RPMI7951 (cell line): ENCODE results near the gene DHDH. TPM values are rescaled to one million over a fixed set of nuclear protein-coding genes. Genes with fewer than 3 reads are reported as not detected.

Experiments used
- DNase-seq: peaks from one replicate; pipeline ENCODE4 v3.0.0-alpha.2; 2012; ENCODE audit warnings: low read depth
- total RNA-seq: library from RNA; depleted of rRNA; stranded (reverse); fragments of >200 nt; shearing (Covaris generic); gene quantifications from 2 replicates; pipeline ENCODE4 v1.2.3, GENCODE V29; 2014

DHDH gene
- total RNA-seq, 1 experiment from 2014 or later: not detected

GRCh38 chr19:48966541-48967345, 33.2 kb downstream of the DHDH start:
- no peak for DNase-seq

DNA sequence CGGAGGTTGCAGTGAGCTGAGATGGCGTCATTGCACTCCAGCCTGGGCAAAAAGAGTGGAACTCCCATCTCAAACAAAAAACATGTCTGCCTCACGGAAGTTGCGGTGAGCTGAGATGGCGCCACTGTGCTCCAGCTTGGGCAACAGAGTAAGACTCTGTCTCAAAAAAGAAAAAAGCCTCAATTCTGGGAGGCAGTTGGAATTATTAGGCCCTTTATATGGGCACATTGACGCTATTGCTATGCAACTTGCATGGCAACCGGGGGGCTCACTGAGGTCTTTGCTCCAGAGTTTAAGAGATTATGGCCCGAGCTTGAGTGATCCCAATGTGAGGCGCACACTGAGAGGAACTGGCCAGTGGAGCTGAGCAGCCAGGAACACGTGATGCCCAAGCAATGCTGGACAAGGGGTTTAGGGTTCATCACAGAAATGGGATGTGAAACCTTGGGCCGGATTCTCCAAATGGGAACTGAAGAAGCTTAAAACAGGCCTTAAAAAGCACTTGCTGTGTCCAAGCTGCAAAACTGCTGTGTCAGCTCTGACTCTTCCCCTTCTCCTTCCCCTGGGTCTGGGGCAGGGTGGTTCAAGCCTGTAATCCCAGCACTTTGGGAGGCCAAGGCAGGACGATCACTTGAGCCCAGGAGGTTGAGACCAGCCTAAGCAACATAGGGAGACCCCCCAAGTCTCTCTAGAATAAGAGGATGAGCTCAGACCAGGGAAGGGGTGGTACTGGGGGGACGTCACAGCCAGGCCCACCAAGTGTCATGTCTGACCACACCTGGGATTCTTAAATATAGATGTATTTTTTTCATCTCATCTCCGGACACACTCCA, 34.1 kb downstream of the DHDH start:
- DNase-seq: peak; percentile 56

- DNase-seq: peak; percentile 55
Measured at GRCh38 chr19:48968179-48968661, 34.7 kb downstream of the DHDH start.

DNA sequence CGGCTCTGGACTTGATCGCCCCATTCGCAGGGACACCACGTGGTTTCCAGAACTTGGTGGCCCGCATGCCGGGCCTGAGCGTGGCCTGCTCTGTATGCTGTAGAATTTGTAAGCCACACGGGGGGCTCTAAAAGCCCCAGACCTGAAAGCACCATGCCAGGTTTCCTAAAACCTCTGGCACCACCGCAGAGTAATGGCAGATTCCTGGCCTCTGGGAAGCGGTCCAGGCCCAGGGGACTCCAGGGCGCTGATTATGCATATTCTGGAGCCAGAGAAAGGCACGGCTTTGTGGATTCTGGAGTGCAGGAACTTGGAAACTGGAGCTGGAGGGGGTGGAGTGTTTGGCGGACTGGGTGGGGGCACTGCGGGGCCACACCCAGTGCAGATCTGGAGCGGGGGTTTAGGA, 35.3 kb downstream of the DHDH start:
- DNase-seq: no peak

DNA sequence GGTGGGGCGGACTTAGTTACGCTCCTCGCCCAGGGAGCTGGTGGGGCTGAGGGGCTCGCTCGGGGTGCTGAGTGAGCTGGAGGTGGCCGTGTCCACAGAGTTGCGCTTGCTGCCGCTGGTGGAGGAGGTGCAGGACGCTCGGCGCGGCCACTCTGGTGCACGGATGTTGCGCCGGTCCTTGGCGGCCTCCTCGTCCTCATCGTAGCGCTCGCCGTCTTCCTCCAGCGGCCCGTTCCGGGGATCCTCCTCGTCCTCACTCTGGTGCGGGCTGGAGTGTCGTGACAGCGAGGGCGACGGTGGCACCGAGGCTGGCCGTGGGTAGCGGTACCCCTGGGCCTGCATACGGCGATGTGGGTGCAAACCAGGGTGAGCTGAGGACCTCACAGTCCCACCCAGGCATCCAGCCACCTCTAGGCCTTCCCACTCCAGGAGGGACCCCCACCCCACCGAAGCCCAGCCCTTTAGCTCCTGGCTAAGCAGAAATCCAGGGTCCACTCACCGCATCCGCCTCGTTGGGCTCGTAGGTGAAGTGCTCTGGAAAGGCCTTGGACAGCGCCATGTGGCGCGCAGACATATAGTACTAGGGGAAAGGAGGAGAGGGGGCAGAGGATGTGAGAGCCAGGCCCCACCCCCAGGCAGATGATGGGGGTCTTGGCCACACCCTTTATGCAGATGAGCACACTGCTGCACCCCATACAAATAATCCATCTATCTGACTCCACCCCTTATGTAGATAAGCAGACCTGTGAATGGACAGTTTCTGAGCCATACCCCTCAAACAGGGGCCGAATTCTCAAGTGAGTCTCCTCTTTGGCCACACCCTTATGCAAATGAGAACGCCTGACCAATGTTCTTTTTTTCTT, 36.0 kb downstream of the DHDH start:
- DNase-seq: no peak

DNA sequence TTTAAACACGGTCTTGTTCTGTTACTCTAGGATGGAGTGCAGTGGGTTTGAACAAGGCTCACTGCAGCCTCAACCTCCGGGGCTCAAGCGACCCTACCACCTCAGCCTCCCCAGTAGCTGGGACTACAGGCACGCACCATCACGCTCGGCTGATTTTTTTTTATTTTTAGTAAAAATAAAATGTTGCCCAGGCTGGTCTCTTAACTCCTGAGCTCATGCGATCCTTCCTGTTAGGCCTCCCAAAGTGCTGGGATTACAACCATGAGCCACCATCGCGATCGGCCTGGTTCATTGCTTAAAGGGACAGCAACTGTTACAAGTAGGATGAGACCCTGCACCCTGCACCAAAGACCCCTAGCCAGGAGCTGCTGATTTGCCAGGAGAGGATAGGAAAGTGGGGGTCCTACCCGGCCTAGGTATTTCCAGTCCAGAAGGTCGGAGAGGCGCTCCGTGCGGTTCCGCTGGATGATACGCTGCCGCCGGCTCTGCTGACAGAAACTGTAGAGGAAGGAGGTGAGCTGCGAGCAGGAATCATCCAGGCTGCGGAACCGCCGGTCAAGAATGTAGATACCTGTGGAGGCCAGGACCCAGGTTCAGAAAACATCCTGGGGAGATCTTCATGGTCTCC, 36.8 kb downstream of the DHDH start:
- DNase-seq: no peak

GRCh38 chr19:48970923-48971395, 37.5 kb downstream of the DHDH start:
- DNase-seq: peak; percentile 67

DNA sequence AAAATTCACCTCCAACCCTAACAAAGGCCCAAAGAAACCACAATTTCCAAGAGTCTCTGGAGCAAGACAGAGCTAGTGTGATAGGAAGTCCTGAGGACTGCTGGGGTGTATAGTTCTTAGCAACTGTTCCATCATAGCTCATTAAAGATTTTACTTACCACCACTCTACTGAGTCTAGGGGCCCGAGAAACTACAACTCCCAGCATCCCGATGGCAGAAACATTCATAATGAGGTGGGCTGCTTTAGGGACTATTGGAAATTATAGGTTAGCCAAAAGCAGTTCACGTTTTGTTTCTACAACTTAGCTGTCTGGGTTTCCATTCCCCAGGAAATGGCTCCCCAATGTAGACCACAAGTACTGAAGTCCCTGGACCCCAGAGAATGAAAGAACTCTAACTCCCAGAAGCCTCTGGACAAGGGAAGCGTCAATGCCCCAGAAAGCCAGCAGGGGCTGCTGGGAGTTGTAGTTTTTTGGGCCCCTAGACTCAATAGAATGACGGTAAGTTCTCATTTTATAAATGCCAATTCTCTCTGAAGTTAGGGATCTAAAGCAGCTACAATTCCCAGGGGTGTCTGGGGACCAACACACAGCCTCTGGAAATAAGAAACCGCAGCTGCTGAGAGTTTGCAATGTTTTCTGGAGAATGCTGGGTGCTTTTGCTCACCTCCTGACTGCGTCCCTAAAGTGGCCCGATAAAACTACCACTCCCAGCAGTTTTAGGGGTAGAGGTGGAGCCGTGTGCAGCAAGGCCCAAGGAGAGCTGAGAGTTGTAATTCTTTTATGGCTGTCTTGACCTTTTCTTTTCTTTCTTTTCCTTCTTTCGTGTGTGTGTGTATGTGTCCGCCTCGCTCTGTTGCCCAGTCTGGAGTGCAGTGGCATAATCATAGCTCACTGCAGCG, 42.7 kb downstream of the DHDH start:
- DNase-seq: no peak

DNA sequence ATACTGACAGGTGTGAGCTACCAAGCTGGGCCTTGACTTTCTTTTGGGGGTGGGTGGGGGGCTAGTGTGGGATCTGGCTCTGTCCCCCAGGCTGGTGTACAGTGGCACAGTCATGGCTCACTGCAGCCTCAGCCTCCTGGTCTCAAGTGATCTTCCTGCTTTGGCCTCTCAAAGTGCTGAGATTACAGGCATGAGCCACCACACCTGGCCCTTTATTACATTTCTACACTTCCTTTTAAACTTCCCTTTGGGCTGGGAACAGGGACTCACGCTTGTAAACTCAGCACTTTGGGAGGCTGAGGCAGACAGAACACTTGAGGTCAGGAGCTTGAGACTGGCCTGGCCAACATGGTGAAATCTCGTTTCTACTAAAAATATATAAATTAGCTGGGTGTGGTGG, 43.6 kb downstream of the DHDH start:
- DNase-seq: no peak

DNA sequence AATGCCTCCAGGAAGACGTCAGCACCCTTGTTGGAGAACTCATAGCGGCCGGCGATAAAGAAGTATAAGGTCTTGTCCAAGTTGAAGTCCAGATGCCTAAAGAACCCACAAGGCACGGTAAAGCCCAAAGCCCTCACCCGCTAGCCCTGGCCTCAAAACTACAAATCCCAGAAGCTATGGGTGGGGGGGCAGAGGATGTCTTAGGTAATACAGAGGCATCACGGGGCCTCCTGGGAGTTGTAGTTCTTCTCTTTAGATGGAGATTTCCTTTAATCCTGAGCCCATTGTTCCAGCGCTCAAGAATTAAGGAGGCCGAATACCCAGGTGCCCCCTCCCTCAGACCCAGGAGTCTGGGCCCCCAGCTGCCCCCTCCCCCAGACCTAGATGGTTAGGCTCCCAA, 48.8 kb downstream of the DHDH start:
- DNase-seq: no peak

GRCh38 chr19:48985711-48986110, 52.2 kb downstream of the DHDH start:
- DNase-seq: no peak

- DNase-seq: no peak
Measured at GRCh38 chr19:48986211-48986610, 52.7 kb downstream of the DHDH start.

DNA sequence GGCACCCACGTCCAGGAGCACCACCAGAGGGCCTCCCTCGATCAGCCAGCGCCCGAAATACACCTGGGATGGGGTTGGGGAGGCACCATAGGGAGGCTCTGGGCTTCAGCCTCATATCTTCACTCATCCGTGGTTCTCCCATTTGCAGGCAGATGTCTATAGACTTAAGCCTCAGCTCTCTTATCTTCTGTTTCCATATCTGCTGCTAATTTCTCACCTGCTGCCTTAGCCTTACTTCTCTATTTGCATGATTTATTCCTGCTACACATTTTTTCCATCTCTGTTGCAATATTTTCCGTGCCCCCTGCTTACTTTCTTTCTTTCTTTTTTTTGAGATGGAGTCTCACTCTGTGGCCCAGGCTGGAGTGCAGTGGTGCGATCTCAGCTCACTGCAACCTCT, 53.8 kb downstream of the DHDH start:
- no peak for DNase-seq

DNA sequence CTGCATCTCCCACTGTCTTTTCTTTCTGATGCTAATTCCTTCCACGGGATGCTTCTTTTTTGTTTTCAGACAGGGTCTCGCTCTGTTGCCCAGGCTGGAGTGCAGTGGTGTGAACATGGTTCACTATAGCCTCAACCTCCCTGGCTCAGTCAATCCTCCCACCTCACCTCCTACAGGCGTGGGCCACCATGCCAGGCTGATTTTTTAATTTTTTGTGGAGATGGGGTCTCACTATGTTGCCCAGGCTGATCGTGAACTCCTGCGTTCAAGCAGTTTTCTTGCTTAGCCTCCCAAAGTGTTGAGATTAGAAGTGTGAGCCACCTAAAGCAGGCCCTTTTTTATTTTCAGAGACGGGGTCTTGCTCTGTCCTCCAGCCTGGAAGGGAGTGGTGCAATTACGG, 54.8 kb downstream of the DHDH start:
- DNase-seq: no peak

GRCh38 chr19:48988860-48989259, 55.4 kb downstream of the DHDH start:
- no peak for DNase-seq

DNA sequence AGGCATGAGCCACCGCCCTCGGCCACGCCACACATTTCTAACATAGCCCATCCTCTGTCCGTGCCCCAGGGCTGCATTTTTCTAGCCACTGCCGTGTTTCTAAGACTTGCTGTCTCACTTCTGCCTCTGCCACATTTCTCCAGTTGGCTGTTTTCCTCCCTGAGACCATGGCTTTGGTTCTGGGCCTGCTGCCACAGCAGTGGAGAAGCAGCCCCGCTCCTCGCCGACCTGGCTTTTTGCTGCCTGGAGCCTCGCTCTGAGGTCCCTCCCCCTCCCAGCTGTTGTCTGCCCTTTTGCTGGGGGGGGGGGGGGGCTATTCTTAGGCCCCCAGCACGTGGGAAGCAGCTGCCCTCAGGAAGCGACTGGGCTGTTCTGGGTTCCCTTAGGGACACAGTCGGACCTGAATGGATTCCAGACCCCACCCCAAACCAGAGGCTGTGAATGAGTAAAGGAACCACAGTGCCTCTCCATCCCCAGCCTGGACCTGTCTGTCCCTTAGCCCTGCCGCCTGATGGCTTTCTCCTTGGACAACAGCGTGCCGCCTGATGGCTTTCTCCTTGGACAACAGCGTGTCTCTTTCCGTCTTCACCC, 56.3 kb downstream of the DHDH start:
- DNase-seq: no peak

DNA sequence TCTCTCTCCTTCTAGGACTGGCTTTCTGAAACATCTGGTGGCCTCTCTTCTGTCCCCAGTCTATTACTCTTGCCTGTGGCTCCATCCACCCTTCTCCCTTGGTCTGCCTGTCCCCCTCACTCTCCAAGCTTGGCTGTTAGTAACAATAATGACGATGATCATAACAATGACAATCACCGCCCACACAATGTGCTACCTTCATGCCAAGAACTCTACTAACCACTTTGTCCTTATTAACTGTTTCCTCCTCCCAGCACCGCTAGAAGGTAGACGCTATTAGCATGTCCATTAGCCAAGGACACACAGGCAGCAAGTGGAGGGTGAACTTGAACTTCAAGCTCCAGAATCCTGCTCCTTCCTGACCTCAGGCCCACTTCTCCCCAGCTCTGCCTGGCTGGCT, 56.9 kb downstream of the DHDH start:
- no peak for DNase-seq

- no peak for DNase-seq
Measured at GRCh38 chr19:48991011-48991609, 57.6 kb downstream of the DHDH start.

- peak; percentile 85 for DNase-seq
Measured at GRCh38 chr19:48991873-48992580, 58.5 kb downstream of the DHDH start.
